Hematopoietic multipotent progenitor cell treated with erythropoietin and hydrocortisone succinate and interleukin-3 and kit ligand, for 6 days (in vitro differentiated cells): ENCODE results near the gene ARMC5.
"Not testable (repeated sequence)": the region's sequence is repeated elsewhere in the genome, so short reads cannot be mapped to it uniquely, and the experiment has no call there.

Experiments
- DNase-seq: peaks from one replicate; pipeline ENCODE4 v3.0.0-alpha.2; 2015

ARMC5 gene, protein sequence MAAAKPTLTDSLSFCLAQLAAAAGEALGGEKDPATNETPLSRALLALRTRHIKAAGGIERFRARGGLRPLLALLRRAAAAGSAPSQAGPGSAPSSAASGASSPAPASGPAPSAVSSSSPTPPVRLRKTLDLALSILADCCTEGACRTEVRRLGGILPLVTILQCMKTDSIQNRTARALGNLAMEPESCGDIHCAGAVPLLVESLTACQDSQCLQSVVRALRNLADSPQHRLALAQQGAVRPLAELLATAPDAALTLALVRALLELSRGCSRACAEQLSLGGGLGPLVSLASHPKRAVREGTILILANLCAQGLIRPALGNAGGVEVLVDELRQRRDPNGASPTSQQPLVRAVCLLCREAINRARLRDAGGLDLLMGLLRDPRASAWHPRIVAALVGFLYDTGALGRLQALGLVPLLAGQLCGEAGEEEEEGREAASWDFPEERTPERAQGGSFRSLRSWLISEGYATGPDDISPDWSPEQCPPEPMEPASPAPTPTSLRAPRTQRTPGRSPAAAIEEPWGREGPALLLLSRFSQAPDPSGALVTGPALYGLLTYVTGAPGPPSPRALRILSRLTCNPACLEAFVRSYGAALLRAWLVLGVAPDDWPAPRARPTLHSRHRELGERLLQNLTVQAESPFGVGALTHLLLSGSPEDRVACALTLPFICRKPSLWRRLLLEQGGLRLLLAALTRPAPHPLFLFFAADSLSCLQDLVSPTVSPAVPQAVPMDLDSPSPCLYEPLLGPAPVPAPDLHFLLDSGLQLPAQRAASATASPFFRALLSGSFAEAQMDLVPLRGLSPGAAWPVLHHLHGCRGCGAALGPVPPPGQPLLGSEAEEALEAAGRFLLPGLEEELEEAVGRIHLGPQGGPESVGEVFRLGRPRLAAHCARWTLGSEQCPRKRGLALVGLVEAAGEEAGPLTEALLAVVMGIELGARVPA

DNA sequence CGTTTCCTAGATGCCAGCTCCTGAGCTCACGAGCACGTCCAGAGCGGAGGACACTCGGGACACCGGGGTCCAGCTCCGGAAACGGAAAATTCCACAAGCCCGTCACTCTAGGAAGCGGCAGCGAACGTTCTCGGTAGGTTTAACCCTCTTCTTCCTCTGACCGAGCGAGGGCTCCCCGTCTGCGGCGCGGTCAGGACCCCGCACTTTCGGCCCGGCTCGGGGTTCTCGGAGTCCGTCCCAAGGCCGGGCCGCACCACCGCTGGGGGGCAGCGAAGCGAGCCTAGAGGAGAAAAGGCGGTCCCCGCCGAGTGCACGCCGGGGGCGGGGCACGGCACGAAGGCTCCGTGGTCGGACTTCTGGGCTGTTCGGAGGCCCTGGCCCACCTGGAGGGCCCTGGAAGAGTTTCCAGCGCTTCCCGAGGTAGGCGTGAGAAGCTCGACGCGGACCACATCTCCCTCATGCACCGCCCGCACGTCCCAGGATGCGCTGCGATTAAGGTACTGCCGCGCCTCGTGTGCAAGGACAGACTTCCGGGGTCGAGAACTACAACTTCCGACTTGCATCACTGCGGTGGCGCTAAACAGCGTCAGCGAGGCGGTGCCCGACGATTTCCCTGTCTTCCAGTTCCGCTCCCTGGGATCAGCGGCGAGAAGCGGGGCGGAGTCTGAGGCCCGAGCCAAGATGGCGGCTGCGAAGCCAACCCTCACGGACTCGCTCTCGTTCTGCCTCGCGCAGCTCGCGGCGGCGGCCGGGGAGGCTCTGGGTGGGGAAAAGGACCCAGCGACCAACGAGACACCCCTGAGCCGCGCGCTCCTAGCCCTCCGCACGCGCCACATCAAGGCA, at the start of gene ARMC5:
Gene ARMC5, plus strand, starts transcription at position 658 of the 843 bp plus-strand sequence. Its CDS starts 24 bp downstream, at position 682.
- DNase-seq, result peak; percentile 99

DNA sequence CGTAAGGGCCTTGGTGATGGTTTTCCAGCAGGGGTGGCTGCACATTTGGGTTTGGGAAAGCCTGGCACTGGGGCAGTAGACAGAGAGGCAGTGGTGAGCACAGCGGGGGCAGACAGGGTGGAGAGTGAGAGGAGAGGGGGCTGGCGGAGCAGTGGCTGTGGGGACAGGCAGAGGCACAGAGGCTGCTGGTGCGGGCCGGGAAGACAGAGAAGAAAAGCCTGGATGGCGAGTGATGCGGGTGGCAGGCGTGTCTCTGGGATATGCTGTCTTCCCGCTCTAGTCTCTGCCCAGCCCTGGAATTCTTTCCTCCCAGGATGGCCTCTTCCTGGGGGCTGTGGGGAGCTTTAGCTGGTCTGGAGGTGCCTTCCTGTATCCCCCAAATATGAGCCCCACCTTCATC, 49.2 kb upstream of the ARMC5 start:
- DNase-seq, result no peak

DNA sequence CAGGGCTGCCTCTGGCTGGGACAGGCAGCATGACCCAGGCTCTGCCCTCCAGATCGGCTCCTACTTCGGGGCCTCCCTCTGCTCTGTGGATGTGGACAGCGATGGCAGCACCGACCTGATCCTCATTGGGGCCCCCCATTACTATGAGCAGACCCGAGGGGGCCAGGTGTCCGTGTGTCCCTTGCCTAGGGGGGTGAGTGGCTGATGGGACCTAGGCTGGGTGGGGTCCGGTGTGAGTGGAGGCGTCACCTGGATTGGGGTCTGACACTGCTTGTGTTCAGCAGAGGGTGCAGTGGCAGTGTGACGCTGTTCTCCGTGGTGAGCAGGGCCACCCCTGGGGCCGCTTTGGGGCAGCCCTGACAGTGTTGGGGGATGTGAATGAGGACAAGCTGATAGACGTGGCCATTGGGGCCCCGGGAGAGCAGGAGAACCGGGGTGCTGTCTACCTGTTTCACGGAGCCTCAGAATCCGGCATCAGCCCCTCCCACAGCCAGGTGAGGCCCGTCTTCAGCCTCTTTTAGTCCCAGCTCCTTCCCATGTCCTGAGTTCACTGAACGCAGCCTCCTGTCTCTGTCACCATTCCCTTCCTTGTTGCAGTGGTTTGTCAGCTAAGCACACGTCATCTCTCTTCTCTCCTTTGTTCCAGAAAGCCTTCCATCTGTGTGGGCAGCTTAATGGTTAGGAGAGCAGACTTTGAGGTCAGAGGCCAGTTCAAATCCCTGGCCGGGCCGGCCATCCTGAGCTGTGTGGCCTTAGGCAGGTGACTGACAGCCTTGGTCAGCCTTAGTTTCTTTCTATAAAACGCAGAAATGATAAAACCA, 48.1 kb upstream of the ARMC5 start:
- DNase-seq, result no peak

DNA sequence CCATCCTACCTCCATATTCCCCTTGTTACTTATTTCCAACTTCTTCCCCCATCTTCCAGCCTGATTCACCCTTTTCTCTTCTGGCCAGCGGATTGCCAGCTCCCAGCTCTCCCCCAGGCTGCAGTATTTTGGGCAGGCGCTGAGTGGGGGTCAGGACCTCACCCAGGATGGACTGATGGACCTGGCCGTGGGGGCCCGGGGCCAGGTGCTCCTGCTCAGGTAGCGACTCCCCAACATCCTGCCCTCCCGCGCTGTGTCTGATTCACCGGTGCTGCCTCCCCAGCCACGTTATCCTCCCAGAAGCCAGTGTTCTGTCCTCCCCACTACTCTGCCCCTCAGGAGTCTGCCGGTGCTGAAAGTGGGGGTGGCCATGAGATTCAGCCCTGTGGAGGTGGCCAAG, 46.6 kb upstream of the ARMC5 start:
- DNase-seq, result no peak

DNA sequence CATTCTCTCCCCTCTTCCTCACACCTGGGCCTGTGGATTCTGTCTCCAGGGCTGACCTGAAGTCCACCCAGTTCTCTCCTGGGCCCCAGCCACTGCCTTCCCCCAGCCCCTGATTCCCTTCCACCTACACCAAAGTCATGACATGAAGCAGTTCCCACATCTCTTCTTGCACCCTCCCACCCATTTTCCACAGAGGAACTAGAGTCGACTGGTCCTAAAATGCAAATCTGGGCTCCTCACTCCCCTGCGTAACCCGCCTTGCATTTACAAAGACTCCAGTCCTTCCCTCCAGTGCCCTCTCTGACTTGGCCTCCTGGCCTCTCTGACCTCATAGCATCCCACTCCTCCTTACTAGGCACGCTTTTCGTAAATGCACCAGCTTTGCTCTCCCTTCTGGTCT, 45.9 kb upstream of the ARMC5 start:
- DNase-seq, result no peak

DNA sequence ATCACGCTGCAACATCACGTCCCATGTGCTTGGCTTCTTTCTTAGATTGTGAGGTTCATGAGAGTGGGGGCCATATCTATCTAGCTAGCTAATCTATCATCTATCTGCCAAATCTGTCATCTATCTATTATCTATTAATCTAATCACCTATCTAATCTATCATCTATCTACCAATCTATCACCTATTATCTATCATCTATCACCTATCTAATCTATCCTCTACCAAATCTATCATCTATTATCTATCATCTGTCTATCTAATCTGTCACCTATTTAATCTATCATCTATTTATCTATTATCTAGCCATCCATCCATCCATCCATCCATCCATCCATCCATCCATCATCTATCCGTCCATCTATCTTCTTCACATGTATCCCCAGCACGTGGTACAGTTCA, 45.4 kb upstream of the ARMC5 start:
- no peak for DNase-seq

DNA sequence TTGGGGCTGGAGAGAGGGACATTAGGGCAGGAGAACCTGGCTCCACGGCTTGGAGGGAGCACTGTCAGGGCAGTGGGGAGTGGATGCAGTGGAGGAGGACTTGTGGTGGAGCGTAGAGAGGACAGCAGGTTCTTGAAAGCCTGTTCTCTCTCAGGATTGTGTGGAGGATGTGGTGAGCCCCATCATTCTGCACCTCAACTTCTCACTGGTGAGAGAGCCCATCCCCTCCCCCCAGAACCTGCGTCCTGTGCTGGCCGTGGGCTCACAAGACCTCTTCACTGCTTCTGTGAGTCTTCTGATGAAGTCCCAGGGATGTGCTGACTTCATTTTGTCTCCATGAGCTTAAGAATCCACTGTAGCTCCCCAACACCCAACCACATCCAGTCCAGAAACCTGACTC, 44.6 kb upstream of the ARMC5 start:
- no peak for DNase-seq

DNA sequence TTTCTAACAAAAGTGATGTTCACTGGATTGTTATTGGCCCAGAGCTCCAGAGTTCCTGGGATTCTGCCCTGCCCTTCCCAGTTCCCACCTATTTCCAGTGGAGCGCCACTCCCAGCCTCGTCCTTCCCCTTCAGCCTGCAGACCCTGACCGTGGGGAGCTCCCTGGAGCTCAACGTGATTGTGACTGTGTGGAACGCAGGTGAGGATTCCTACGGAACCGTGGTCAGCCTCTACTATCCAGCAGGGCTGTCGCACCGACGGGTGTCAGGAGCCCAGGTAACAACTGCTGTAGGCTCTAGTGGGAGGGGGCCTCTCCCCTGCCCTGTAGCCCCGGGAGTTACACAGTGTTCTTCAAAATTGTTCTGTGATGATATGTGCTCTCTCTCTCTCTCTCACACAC, 42.9 kb upstream of the ARMC5 start:
- no peak for DNase-seq

DNA sequence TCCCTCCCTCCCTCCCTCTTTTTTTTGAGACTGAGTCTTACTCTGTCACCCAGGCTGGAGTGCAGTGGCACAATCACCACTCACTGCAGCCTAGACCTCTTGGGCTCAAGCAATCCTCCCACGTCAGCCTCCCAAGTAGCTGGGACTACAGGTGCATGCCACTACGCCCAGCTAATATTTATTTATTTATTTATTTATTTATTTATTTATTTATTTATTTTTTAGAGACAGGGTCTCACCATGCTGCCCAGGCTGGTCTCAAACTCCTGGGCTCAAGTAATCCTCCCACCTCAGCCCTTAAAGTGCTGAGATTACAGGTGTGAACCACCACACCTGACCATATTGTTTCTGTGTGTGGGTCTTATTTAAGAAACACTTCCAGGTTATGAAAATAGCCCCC, 42.3 kb upstream of the ARMC5 start:
- not testable (repeated sequence) for DNase-seq

DNA sequence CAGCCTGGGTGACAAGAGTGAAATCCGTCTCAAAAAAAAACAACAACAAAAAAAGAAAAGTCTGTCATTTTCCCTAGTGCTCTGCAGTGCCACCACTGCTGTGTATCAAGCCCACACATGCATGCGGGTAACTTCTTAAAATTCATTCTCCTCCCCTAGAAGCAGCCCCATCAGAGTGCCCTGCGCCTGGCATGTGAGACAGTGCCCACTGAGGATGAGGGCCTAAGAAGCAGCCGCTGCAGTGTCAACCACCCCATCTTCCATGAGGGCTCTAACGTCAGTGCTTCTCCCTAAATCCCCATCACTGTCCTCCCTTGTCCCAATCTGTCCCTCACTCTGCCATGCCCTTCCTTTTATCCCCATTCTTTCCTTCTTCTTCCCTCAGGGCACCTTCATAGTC, 41.4 kb upstream of the ARMC5 start:
- no peak for DNase-seq

DNA sequence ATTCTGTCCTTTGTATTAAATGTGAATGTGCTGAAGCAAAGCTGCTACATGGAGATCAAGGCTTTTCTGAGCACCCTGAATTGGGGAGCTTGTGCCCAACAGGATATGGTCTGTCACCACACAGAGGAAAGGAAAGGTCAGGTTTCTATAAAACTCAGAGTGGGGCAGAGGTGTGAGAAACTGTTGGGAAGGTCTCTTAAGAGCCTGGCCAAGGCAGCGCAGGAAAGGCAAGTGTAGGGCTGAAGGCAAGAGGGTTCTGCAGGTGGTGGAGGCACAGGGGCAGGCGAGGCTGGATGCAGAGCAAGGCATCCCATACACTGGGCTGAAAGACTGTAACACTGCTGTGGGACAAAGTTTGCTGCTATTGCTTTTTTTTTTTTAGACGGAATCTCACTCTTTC, 39.3 kb upstream of the ARMC5 start:
- DNase-seq, result no peak

DNA sequence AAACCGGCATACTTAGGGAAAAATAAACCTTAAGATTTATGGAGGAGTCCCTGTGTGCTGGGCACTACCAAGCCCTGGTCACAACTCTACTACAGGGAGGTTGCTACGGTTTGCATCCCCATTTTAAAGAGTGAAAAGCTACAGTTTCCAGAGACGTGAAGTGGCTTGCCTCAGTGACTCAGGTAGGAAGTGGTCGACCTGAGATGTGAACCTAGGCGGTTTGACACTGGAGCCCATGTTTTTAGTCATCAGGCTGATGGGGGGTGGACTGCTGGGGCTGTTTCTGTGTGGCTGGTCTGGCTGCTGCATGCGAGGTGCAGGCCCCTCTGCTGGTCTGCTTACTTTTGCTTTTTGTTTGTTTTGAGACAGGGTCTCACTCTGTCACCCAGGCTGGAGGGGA, 37.7 kb upstream of the ARMC5 start:
- DNase-seq, result no peak

DNA sequence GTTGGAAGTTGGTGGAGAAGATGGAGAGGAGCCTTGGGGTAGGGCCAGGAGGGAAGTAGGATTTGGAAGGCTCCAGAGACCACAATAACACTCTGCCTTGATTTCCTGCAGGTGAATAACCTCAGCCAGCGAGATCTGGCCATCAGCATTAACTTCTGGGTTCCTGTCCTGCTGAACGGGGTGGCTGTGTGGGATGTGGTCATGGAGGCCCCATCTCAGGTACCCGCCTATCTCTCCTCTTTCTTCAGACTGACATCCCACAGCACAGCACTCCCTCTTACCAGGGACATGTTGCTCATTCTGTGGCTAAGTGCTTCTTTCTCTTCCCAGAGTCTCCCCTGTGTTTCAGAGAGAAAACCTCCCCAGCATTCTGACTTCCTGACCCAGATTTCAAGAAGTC, 36.1 kb upstream of the ARMC5 start:
- DNase-seq, result no peak

DNA sequence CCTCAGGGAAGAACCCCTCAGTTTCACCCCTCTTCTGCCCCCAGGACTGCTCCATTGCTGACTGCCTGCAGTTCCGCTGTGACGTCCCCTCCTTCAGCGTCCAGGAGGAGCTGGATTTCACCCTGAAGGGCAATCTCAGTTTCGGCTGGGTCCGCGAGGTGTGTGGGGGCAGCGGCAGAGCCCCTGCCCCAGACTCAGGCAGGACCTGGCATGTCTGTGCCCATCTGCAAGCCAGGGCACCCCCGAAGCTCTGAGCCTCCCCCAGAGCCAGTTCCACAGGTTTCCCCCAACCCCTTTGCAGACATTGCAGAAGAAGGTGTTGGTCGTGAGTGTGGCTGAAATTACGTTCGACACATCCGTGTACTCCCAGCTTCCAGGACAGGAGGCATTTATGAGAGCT, 35.5 kb upstream of the ARMC5 start:
- no peak for DNase-seq

DNA sequence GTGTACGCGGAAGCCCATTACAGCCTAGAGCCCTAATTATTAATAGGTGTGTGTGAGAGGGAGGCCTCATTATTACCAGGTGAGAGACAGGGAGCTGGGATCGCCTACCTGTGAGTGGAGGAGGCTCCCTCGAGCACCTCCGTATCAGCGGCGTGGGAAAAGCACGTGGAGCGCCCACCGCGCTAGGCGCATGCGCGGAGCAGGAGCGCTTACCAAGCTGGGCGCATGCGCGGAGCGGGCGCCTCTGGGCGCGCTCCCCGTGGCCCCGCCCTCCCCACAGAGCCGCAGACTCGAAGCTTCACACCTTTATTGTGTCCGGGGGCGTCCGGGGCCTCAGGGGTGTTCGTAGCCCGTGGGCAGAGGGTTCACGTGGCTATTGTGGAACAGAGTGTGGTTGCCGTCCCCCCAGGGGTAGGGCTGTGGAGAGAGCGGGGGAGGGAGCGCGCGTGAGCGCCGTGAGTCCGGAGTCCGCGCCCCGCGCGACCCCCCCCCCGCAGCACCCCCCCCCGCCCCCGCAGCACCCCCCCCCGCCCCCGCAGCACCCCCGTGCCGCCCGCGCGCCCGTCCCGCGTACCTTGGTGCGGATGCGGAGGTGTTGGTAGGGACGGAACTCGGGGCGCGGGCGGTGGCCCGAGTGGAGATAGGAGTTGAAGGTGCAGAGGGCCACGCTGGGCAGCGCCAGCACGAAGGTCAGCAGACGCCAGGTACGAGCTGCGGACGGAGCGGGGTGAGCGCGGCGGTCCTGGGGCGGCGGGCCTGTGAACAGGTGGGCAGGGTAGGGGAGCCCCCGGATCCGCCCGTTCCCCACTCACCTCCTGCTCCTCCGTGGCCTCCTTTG, 31.6 kb upstream of the ARMC5 start:
- peak; percentile 41 for DNase-seq

DNA sequence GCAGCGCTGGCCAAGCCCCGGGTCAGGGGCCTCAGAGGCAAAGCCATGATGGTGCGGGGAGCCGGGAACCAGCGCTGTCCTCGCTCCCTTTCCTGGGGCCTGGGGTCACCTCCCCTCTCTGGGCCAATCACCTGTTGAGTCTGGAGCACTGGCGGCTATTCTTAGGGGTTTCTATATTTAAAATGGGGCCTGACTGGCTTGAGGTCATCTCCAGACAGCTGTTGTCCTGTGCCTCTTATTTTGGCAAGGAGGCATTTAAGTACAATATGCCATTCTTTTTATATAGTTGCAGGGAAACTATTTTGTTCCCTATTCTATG, 31.1 kb upstream of the ARMC5 start, which contains the start of gene COX6A2:
Gene COX6A2, minus strand, starts transcription at position 82 of the 319 bp plus-strand sequence. Its CDS starts 35 bp downstream, at position 47.
- no peak for DNase-seq

DNA sequence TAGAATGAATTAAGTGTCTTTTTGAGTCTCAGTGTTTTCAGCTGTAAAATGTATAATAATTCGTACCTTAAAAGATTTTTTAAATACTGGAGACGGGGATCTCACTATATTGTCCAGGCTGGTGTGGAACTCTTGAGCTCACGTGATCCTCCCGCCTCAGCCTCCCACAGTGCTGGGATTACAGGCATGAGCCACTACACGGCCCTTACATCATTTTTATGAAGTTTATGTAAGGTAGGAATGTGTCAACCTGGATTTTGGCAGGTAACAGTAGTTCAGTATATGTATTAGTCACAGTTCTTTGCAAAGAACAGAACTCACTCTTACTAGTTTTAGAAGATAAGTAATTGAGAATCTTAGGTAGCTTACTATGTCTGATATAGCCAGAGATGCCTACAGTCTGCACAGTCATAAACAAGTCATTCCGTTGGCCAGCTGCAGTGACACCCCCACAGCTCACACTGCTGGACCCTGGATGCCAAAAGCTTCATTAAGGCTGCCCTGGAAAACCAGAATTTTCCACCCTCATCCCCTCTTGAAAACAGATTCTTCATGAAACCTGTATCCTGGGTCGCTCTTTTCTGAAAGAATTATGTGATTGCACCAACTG, 30.6 kb upstream of the ARMC5 start:
- DNase-seq, result no peak

DNA sequence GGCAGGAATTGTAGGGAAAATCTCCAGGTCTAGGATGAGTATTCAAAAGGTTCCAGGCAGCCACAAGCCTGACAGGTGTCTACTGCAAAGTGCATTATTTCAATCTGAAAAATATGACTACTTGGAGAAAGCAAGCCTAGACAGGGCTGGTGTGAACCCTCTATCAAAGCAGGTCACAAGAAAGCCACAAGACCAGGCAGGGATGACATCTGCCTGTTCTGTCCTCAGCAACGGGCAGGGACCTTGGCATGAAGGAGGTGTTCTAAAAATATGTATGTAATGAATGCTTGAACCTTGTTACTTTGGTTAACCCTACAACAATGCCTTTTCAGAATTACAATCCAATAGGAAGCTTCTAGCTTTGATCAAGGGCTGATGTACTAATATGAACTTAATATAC, 30.0 kb upstream of the ARMC5 start:
- no peak for DNase-seq

DNA sequence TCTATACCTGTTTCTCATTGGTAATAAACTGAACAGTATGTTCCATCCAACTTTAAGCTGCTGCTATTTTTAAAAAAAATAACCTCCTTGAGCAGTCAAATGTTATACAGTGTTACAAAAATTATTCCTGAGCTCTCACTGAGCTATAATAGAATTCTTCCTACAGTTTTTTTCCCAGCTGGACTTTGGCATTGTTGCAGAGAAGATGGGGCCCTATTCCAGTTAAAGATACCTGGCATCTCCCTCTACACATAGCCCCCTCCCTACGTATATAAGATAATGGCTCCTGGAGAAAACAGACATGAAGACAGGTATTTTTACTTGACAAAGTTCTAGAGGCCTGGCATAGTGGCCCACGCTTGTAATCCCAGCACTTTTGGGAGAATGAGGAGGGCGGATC, 29.5 kb upstream of the ARMC5 start:
- no peak for DNase-seq

DNA sequence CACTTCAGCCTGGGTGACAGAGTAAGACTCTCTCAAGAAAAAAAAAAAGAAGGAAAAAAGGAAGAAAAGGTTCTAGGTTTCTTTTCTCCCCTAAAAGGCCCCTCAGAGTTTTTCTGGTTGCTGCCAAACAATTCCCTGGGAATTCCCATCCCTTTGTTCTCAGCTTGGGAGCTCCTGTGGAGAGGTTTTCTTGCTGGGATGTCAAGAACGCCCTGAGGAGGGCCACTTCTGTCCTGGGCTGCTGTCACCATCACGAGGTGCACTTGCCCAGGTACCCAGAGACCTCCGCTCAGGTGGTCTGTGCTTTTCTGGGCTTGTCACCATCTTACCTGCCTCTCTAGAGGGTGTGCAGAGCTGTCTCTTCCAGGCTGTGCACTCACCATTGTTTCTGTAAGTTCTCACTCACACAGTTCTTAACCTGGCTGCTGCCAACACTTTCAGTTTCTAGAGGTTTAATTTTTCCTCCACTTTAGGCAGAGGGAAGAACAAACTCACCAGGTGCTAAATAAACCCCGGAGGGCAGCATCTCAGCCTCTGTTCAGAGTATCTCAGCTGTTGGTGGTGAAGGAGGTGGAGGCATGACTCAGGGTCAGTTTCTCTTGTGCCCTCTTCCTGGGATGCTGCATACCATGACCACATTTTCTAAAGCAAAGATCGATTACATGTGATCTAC, 28.8 kb upstream of the ARMC5 start:
- no peak for DNase-seq
